SKM-1 (cell line): Measurements from ENCODE around the gene NEK6.

Experiments used
- DNase-seq: peaks from one replicate; lab custom pipeline; 2025; ENCODE audit not compliant: unreplicated experiment; lab: John Stamatoyannopoulos, UW

NEK6 gene

GRCh38 chr9:124274738-124275137 is 17.0 kb downstream of the NEK6 start:
- no peak for DNase-seq

GRCh38 chr9:124277420-124277819 is 19.7 kb downstream of the NEK6 start:
- no peak for DNase-seq

- DNase-seq = no peak
These were observed 20.3 kb downstream of the NEK6 start for GRCh38 chr9:124278054-124278540.

- DNase-seq = no peak
These were observed 21.9 kb downstream of the NEK6 start for GRCh38 chr9:124279531-124280175.

GRCh38 chr9:124280176-124280691 is 22.5 kb downstream of the NEK6 start:
- no peak for DNase-seq

GRCh38 chr9:124281931-124282371 is 24.2 kb downstream of the NEK6 start:
- DNase-seq = no peak

- DNase-seq = no peak
These were observed 24.9 kb downstream of the NEK6 start for GRCh38 chr9:124282442-124283227.

- no peak for DNase-seq
These were observed 25.6 kb downstream of the NEK6 start for GRCh38 chr9:124283228-124283814.

- no peak for DNase-seq
These were observed 26.6 kb downstream of the NEK6 start for GRCh38 chr9:124284237-124284831.

- DNase-seq = no peak
These were observed 27.2 kb downstream of the NEK6 start for GRCh38 chr9:124284940-124285441.

GRCh38 chr9:124285490-124285889 is 27.7 kb downstream of the NEK6 start:
- DNase-seq = no peak

GRCh38 chr9:124285903-124286291 is 28.1 kb downstream of the NEK6 start:
- DNase-seq = peak; percentile 74

GRCh38 chr9:124286292-124286931 is 28.7 kb downstream of the NEK6 start:
- DNase-seq = no peak

- no peak for DNase-seq
These were observed 32.4 kb downstream of the NEK6 start for GRCh38 chr9:124290053-124290591.

- DNase-seq = no peak
These were observed 33.2 kb downstream of the NEK6 start for GRCh38 chr9:124290743-124291554.

GRCh38 chr9:124291801-124292396 is 34.1 kb downstream of the NEK6 start:
- DNase-seq = peak; percentile 61

- DNase-seq = no peak
These were observed 35.2 kb downstream of the NEK6 start for GRCh38 chr9:124292696-124293593.
